ENCODE measurements around the gene NUPR2.
"Not testable (repeated sequence)": the region's sequence is repeated elsewhere in the genome, so short reads cannot be mapped to it uniquely, and the experiment has no call there.

The NUPR2 gene

GRCh38 chr7:56115852-56116538 is at the start of gene NUPR2:
Gene NUPR2 (minus strand): TSS chr7:56116417. CDS start chr7:56116314, 103 bp downstream.
- H3K4me1 ChIP-seq (ENCODE audit: control insufficient read depth, insufficient read depth, low read length): no peaks in the 10 kb centered on the region
- H3K4me3 ChIP-seq (ENCODE audit: low read length): no peak within 1 kb of the TSS
- no peaks in the 10 kb centered on the region for H3K9me3 ChIP-seq (ENCODE audit: control insufficient read depth, low read length)
- H3K27me3 ChIP-seq (replicated peaks; ENCODE audit: control insufficient read depth, insufficient read depth, low read length): peaks cover 3% of the 10 kb centered on the region
- no peak within 1 kb of the TSS for H3K9ac ChIP-seq (ENCODE audit: low read length)
- DNase-seq (ENCODE audit: low read depth): no peak
- H3K36me3 ChIP-seq (ENCODE audit: control insufficient read depth, insufficient read depth, low read length, severe bottlenecking): no peaks in the 10 kb centered on the region

- H3K36me3 ChIP-seq (ENCODE audit: control insufficient read depth, insufficient read depth, low read length, severe bottlenecking): no peaks in the 10 kb centered on the region
- H3K9ac ChIP-seq (ENCODE audit: low read length): no peak overlapping the region
- no peak for DNase-seq (ENCODE audit: low read depth)
- H3K4me3 ChIP-seq (ENCODE audit: low read length): no peak overlapping the region
- H3K9me3 ChIP-seq (ENCODE audit: control insufficient read depth, low read length): peaks cover 13% of the 10 kb centered on the region
- no peaks in the 10 kb centered on the region for H3K27me3 ChIP-seq (replicated peaks; ENCODE audit: control insufficient read depth, insufficient read depth, low read length)
- no peaks in the 10 kb centered on the region for H3K4me1 ChIP-seq (ENCODE audit: control insufficient read depth, insufficient read depth, low read length)
Observed at GRCh38 chr7:56157238-56157790, 41.1 kb upstream of the NUPR2 start.

- not testable (repeated sequence) for DNase-seq (ENCODE audit: low read depth)
Observed at GRCh38 chr7:56131062-56131461, 14.8 kb upstream of the NUPR2 start.

GRCh38 chr7:56127241-56127975 is 11.2 kb upstream of the NUPR2 start:
- H3K4me3 ChIP-seq (ENCODE audit: low read length): no peak overlapping the region
- H3K27me3 ChIP-seq (replicated peaks; ENCODE audit: control insufficient read depth, insufficient read depth, low read length): no peaks in the 10 kb centered on the region
- no peak overlapping the region for H3K9ac ChIP-seq (ENCODE audit: low read length)
- no peak for DNase-seq (ENCODE audit: low read depth)
- H3K9me3 ChIP-seq (ENCODE audit: control insufficient read depth, low read length): no peaks in the 10 kb centered on the region
- H3K4me1 ChIP-seq (ENCODE audit: control insufficient read depth, insufficient read depth, low read length): no peaks in the 10 kb centered on the region
- H3K36me3 ChIP-seq (ENCODE audit: control insufficient read depth, insufficient read depth, low read length, severe bottlenecking): no peaks in the 10 kb centered on the region

More at GRCh38 chr7:56131062-56131461, 14.8 kb upstream of the NUPR2 start:
- H3K4me3 ChIP-seq (ENCODE audit: low read length); H3K4me1 ChIP-seq (ENCODE audit: control insufficient read depth, insufficient read depth, low read length); H3K9ac ChIP-seq (ENCODE audit: low read length); H3K36me3 ChIP-seq (ENCODE audit: control insufficient read depth, insufficient read depth, low read length, severe bottlenecking); H3K9me3 ChIP-seq (ENCODE audit: control insufficient read depth, low read length); H3K27me3 ChIP-seq (replicated peaks; ENCODE audit: control insufficient read depth, insufficient read depth, low read length): not testable (repeated sequence)

- DNase-seq (ENCODE audit: low read depth): no peak
- H3K4me1 ChIP-seq (ENCODE audit: control insufficient read depth, insufficient read depth, low read length): no peaks in the 10 kb centered on the region
- no peaks in the 10 kb centered on the region for H3K9me3 ChIP-seq (ENCODE audit: control insufficient read depth, low read length)
- no peak overlapping the region for H3K4me3 ChIP-seq (ENCODE audit: low read length)
- H3K27me3 ChIP-seq (replicated peaks; ENCODE audit: control insufficient read depth, insufficient read depth, low read length): no peaks in the 10 kb centered on the region
- H3K36me3 ChIP-seq (ENCODE audit: control insufficient read depth, insufficient read depth, low read length, severe bottlenecking): no peaks in the 10 kb centered on the region
- no peak overlapping the region for H3K9ac ChIP-seq (ENCODE audit: low read length)
Observed at GRCh38 chr7:56125831-56126230, 9.6 kb upstream of the NUPR2 start.

GRCh38 chr7:56124981-56125380 is 8.8 kb upstream of the NUPR2 start:
- Histone ChIP-seq H3K27me3 (replicated peaks; ENCODE audit: control insufficient read depth, insufficient read depth, low read length) (no peaks in the 10 kb centered on the region), H3K9ac (ENCODE audit: low read length) (no peak overlapping the region), H3K4me3 (ENCODE audit: low read length) (no peak overlapping the region), H3K36me3 (ENCODE audit: control insufficient read depth, insufficient read depth, low read length, severe bottlenecking) (no peaks in the 10 kb centered on the region), H3K4me1 (ENCODE audit: control insufficient read depth, insufficient read depth, low read length) (no peaks in the 10 kb centered on the region), H3K9me3 (ENCODE audit: control insufficient read depth, low read length) (no peaks in the 10 kb centered on the region)
- DNase-seq (ENCODE audit: low read depth): no peak

- H3K36me3 ChIP-seq (ENCODE audit: control insufficient read depth, insufficient read depth, low read length, severe bottlenecking): no peaks in the 10 kb centered on the region
- no peak overlapping the region for H3K4me3 ChIP-seq (ENCODE audit: low read length)
- no peak for DNase-seq (ENCODE audit: low read depth)
- no peak overlapping the region for H3K9ac ChIP-seq (ENCODE audit: low read length)
- H3K9me3 ChIP-seq (ENCODE audit: control insufficient read depth, low read length): no peaks in the 10 kb centered on the region
- peaks cover under 1% of the 10 kb centered on the region for H3K27me3 ChIP-seq (replicated peaks; ENCODE audit: control insufficient read depth, insufficient read depth, low read length)
- no peaks in the 10 kb centered on the region for H3K4me1 ChIP-seq (ENCODE audit: control insufficient read depth, insufficient read depth, low read length)
Observed at GRCh38 chr7:56121440-56121839, 5.2 kb upstream of the NUPR2 start.

- H3K9me3 ChIP-seq (ENCODE audit: control insufficient read depth, low read length); H3K4me3 ChIP-seq (ENCODE audit: low read length); H3K9ac ChIP-seq (ENCODE audit: low read length); H3K36me3 ChIP-seq (ENCODE audit: control insufficient read depth, insufficient read depth, low read length, severe bottlenecking); H3K4me1 ChIP-seq (ENCODE audit: control insufficient read depth, insufficient read depth, low read length); DNase-seq (ENCODE audit: low read depth); H3K27me3 ChIP-seq (replicated peaks; ENCODE audit: control insufficient read depth, insufficient read depth, low read length): not testable (repeated sequence)
Observed at GRCh38 chr7:56112244-56112643, 4.0 kb downstream of the NUPR2 start.

- Histone ChIP-seq H3K9me3 (ENCODE audit: control insufficient read depth, low read length) (no peaks in the 10 kb centered on the region), H3K27me3 (replicated peaks; ENCODE audit: control insufficient read depth, insufficient read depth, low read length) (no peaks in the 10 kb centered on the region), H3K9ac (ENCODE audit: low read length) (no peak overlapping the region), H3K4me1 (ENCODE audit: control insufficient read depth, insufficient read depth, low read length) (peaks cover 5% of the 10 kb centered on the region), H3K36me3 (ENCODE audit: control insufficient read depth, insufficient read depth, low read length, severe bottlenecking) (no peaks in the 10 kb centered on the region), H3K4me3 (ENCODE audit: low read length) (no peak overlapping the region)
- no peak for DNase-seq (ENCODE audit: low read depth)
Observed at GRCh38 chr7:56110611-56111010, 5.6 kb downstream of the NUPR2 start.

GRCh38 chr7:56107954-56108258 is 8.3 kb downstream of the NUPR2 start:
- Histone ChIP-seq H3K4me3 (ENCODE audit: low read length) (no peak overlapping the region), H3K9me3 (ENCODE audit: control insufficient read depth, low read length) (no peaks in the 10 kb centered on the region), H3K9ac (ENCODE audit: low read length) (no peak overlapping the region), H3K36me3 (ENCODE audit: control insufficient read depth, insufficient read depth, low read length, severe bottlenecking) (peaks cover 14% of the 10 kb centered on the region), H3K27me3 (replicated peaks; ENCODE audit: control insufficient read depth, insufficient read depth, low read length) (no peaks in the 10 kb centered on the region), H3K4me1 (ENCODE audit: control insufficient read depth, insufficient read depth, low read length) (peaks cover 16% of the 10 kb centered on the region)
- no peak for DNase-seq (ENCODE audit: low read depth)

GRCh38 chr7:56106108-56107073 is 9.8 kb downstream of the NUPR2 start, which contains the start of gene CHCHD2:
Gene CHCHD2 (minus strand): TSS chr7:56106476. CDS start chr7:56106413, 63 bp downstream.
- no peaks in the 10 kb centered on the region for H3K27me3 ChIP-seq (replicated peaks; ENCODE audit: control insufficient read depth, insufficient read depth, low read length)
- H3K4me1 ChIP-seq (ENCODE audit: control insufficient read depth, insufficient read depth, low read length): peaks cover 16% of the 10 kb centered on the region
- peak within 1 kb of the TSS; percentile 99 for H3K9ac ChIP-seq (ENCODE audit: low read length)
- peak; percentile 99 for DNase-seq (ENCODE audit: low read depth)
- H3K9me3 ChIP-seq (ENCODE audit: control insufficient read depth, low read length): no peaks in the 10 kb centered on the region
- peak within 1 kb of the TSS; percentile 99 for H3K4me3 ChIP-seq (ENCODE audit: low read length)
- peaks cover 29% of the 10 kb centered on the region for H3K36me3 ChIP-seq (ENCODE audit: control insufficient read depth, insufficient read depth, low read length, severe bottlenecking)
